Non-pigmented ciliary epithelial cell (primary cell): ENCODE data around the gene SAT1.

Experiments used
- DNase-seq: peaks from one replicate; pipeline ENCODE4 v3.0.0-alpha.2; 2010; ENCODE audit warnings: low read depth

The SAT1 gene

GRCh38 chrX:23810279-23810678 is 27.3 kb downstream of the SAT1 start:
- no peak for DNase-seq

- DNase-seq = no peak
Measured at GRCh38 chrX:23811108-23811651, 28.2 kb downstream of the SAT1 start.

GRCh38 chrX:23811656-23812055 is 28.7 kb downstream of the SAT1 start:
- DNase-seq = no peak

GRCh38 chrX:23813808-23814207 is 30.8 kb downstream of the SAT1 start:
- no peak for DNase-seq

GRCh38 chrX:23815376-23815775 is 32.4 kb downstream of the SAT1 start:
- no peak for DNase-seq

GRCh38 chrX:23816179-23816578 is 33.2 kb downstream of the SAT1 start:
- no peak for DNase-seq

- DNase-seq = no peak
Measured at GRCh38 chrX:23817979-23818336, 35.0 kb downstream of the SAT1 start.

- no peak for DNase-seq
Measured at GRCh38 chrX:23819385-23820234, 36.6 kb downstream of the SAT1 start.

- no peak for DNase-seq
Measured at GRCh38 chrX:23820235-23820782, 37.3 kb downstream of the SAT1 start.

GRCh38 chrX:23821847-23822246 is 38.9 kb downstream of the SAT1 start:
- DNase-seq = no peak

- DNase-seq = no peak
Measured at GRCh38 chrX:23822397-23822796, 39.4 kb downstream of the SAT1 start.

GRCh38 chrX:23822841-23823240 is 39.9 kb downstream of the SAT1 start:
- no peak for DNase-seq

GRCh38 chrX:23825675-23826074 is 42.7 kb downstream of the SAT1 start:
- no peak for DNase-seq

GRCh38 chrX:23826216-23826615 is 43.2 kb downstream of the SAT1 start:
- no peak for DNase-seq

- DNase-seq = no peak
Measured at GRCh38 chrX:23826653-23827052, 43.7 kb downstream of the SAT1 start.

GRCh38 chrX:23828881-23829280 is 45.9 kb downstream of the SAT1 start:
- DNase-seq = no peak

GRCh38 chrX:23832721-23833120 is 49.7 kb downstream of the SAT1 start:
- DNase-seq = no peak
